HG02943 (cell line): ENCODE results near the gene PISD.

Source experiments
- ATAC-seq: cut with Tn5 transposase; IDR thresholded peaks from one replicate; pipeline ENCODE4 v1.9.1; 2021; ENCODE audit warnings: mild to moderate bottlenecking, low read depth, moderate library complexity; ENCODE audit not compliant: unreplicated experiment

PISD gene

GRCh38 chr22:31579835-31580242 lies 82.2 kb downstream of the PISD start:
- no peak for ATAC-seq

- ATAC-seq, result no peak
These were observed 83.8 kb downstream of the PISD start for GRCh38 chr22:31578171-31578570.

GRCh38 chr22:31577711-31578110 lies 84.3 kb downstream of the PISD start:
- ATAC-seq, result no peak

- no peak for ATAC-seq
These were observed 86.8 kb downstream of the PISD start for GRCh38 chr22:31575190-31575589.

GRCh38 chr22:31574055-31574670 lies 87.9 kb downstream of the PISD start:
- no peak for ATAC-seq

- ATAC-seq, result no peak
These were observed 89.1 kb downstream of the PISD start for GRCh38 chr22:31572939-31573338.

- no peak for ATAC-seq
These were observed 92.9 kb downstream of the PISD start for GRCh38 chr22:31569126-31569525.
